Mesodermal cell (in vitro differentiated cells): ENCODE measurements around the gene MTHFS.
A peak's percentile ranks its signal among the peaks of the same experiment; 100 is the strongest.
"Not testable (repeated sequence)": the region's sequence is repeated elsewhere in the genome, so short reads cannot be mapped to it uniquely, and the experiment has no call there.

ENCODE experiments used
- H3K27ac ChIP-seq: 2 replicates; pipeline ENCODE4 v1.7.0; 2013; ENCODE audit warnings: mild to moderate bottlenecking, low read depth, low read length, moderate library complexity; ENCODE audit not compliant: severe bottlenecking
- H3K36me3 ChIP-seq: 2 replicates; pipeline ENCODE4 v1.7.1; 2013; ENCODE audit warnings: mild to moderate bottlenecking, low read length, moderate library complexity; ENCODE audit not compliant: control insufficient read depth, insufficient read depth
- H3K4me1 ChIP-seq: one replicate; pipeline ENCODE4 v1.7.1; 2013; ENCODE audit warnings: mild to moderate bottlenecking, low read length; ENCODE audit not compliant: insufficient read depth, control insufficient read depth, poor library complexity, severe bottlenecking
- H3K4me3 ChIP-seq: 2 replicates; pipeline ENCODE4 v1.7.0; 2013; ENCODE audit warnings: low read length, control low read depth, mild to moderate bottlenecking; ENCODE audit not compliant: insufficient read depth, poor library complexity, severe bottlenecking; ENCODE audit errors: extremely low read depth
- H3K9me3 ChIP-seq: 2 replicates; pipeline ENCODE4 v1.7.1; 2013; ENCODE audit warnings: mild to moderate bottlenecking, low read length, moderate library complexity; ENCODE audit not compliant: control insufficient read depth
- WGBS, 2 experiments: methylation state at CpG; one replicate each; pipeline ENCODE4 v1.1.5; 2013; ENCODE audit warnings: missing lambda C conversion rate in 2 of 2; ENCODE audit not compliant: insufficient coverage in 2 of 2; 5-methylcytosine and 5-hydroxymethylcytosine counted together

The MTHFS gene

GRCh38 chr15:79929412-79929811 is 32.6 kb upstream of the MTHFS start:
- no peak overlapping the region for H3K27ac ChIP-seq
- no peaks in the 10 kb centered on the region for H3K9me3 ChIP-seq
- WGBS, 2 experiments = 92 to 100% methylated on average over 1 to 2 of the region's 2 CpGs
- H3K36me3 ChIP-seq = peaks cover 4% of the 10 kb centered on the region
- no peaks in the 10 kb centered on the region for H3K4me1 ChIP-seq
- H3K4me3 ChIP-seq = no peak overlapping the region

- H3K4me1 ChIP-seq, H3K4me3 ChIP-seq, H3K27ac ChIP-seq: not testable (repeated sequence)
- 97 to 98% methylated on average over 21 to 35 of the region's 36 CpGs for WGBS, 2 experiments
- Histone ChIP-seq H3K9me3 (peaks cover 12% of the 10 kb centered on the region), H3K36me3 (peaks cover 18% of the 10 kb centered on the region)
Observed at GRCh38 chr15:79926116-79926515, 29.3 kb upstream of the MTHFS start.

- peaks cover 27% of the 10 kb centered on the region for H3K9me3 ChIP-seq
- H3K36me3 ChIP-seq = peaks cover 34% of the 10 kb centered on the region
- WGBS, 2 experiments = 93 to 98% methylated on average over 20 to 24 of the region's 24 CpGs
- peak overlapping the region; percentile 95 for H3K4me3 ChIP-seq
- H3K4me1 ChIP-seq = no peaks in the 10 kb centered on the region
- peak overlapping the region; percentile 89 for H3K27ac ChIP-seq
Observed at GRCh38 chr15:79924379-79924778, 27.6 kb upstream of the MTHFS start.

GRCh38 chr15:79923515-79924169 is 26.8 kb upstream of the MTHFS start:
- Histone ChIP-seq H3K36me3 (peaks cover 41% of the 10 kb centered on the region), H3K9me3 (peaks cover 33% of the 10 kb centered on the region), H3K4me3 (peak overlapping the region; percentile 95), H3K4me1 (no peaks in the 10 kb centered on the region), H3K27ac (peak overlapping the region; percentile 89)
- WGBS, 2 experiments = 1% methylated on average over 40 to 56 of the region's 68 CpGs

- H3K36me3 ChIP-seq = peaks cover 45% of the 10 kb centered on the region
- peak overlapping the region; percentile 89 for H3K27ac ChIP-seq
- no peaks in the 10 kb centered on the region for H3K4me1 ChIP-seq
- peaks cover 37% of the 10 kb centered on the region for H3K9me3 ChIP-seq
- WGBS, 2 experiments = 1% methylated on average over 32 to 40 of the region's 51 CpGs
- H3K4me3 ChIP-seq = peak overlapping the region; percentile 95
Observed at GRCh38 chr15:79923079-79923514, 26.3 kb upstream of the MTHFS start.

- 0 to 8% methylated on average over 1 to 16 of the region's 17 CpGs for WGBS, 2 experiments
- no peaks in the 10 kb centered on the region for H3K4me1 ChIP-seq
- H3K36me3 ChIP-seq = peaks cover 50% of the 10 kb centered on the region
- H3K9me3 ChIP-seq = peaks cover 42% of the 10 kb centered on the region
- peak overlapping the region; percentile 89 for H3K27ac ChIP-seq
- peak overlapping the region; percentile 95 for H3K4me3 ChIP-seq
Observed at GRCh38 chr15:79922512-79923078, 25.8 kb upstream of the MTHFS start.

- no peak overlapping the region for H3K27ac ChIP-seq
- H3K9me3 ChIP-seq = peaks cover 65% of the 10 kb centered on the region
- no peaks in the 10 kb centered on the region for H3K4me1 ChIP-seq
- 93 to 96% methylated on average over 4 to 5 of the region's 12 CpGs for WGBS, 2 experiments
- no peak overlapping the region for H3K4me3 ChIP-seq
- peaks cover 64% of the 10 kb centered on the region for H3K36me3 ChIP-seq
Observed at GRCh38 chr15:79919749-79920511, 23.1 kb upstream of the MTHFS start.

GRCh38 chr15:79919090-79919748 is 22.4 kb upstream of the MTHFS start:
- no peak overlapping the region for H3K27ac ChIP-seq
- WGBS, 2 experiments = 91 to 99% methylated on average over 20 to 21 of the region's 27 CpGs
- no peak overlapping the region for H3K4me3 ChIP-seq
- H3K9me3 ChIP-seq = peaks cover 72% of the 10 kb centered on the region
- H3K36me3 ChIP-seq = peaks cover 69% of the 10 kb centered on the region
- H3K4me1 ChIP-seq = no peaks in the 10 kb centered on the region

GRCh38 chr15:79918278-79918677 is 21.5 kb upstream of the MTHFS start:
- 93 to 100% methylated on average over 5 to 7 of the region's 11 CpGs for WGBS, 2 experiments
- Histone ChIP-seq H3K9me3 (peaks cover 79% of the 10 kb centered on the region), H3K4me1 (no peaks in the 10 kb centered on the region), H3K4me3 (no peak overlapping the region), H3K27ac (no peak overlapping the region), H3K36me3 (peaks cover 74% of the 10 kb centered on the region)

GRCh38 chr15:79916502-79917132 is 19.8 kb upstream of the MTHFS start:
- no peak overlapping the region for H3K27ac ChIP-seq
- H3K36me3 ChIP-seq = peaks cover 79% of the 10 kb centered on the region
- WGBS, 2 experiments = 94 to 100% methylated on average over 1 of the region's 3 CpGs
- peaks cover 75% of the 10 kb centered on the region for H3K9me3 ChIP-seq
- no peak overlapping the region for H3K4me3 ChIP-seq
- no peaks in the 10 kb centered on the region for H3K4me1 ChIP-seq
